PC-3 (cell line): Measurements from ENCODE around the gene NUDT10. TPM values are rescaled to one million over a fixed set of nuclear protein-coding genes. Genes with fewer than 3 reads are reported as not detected.

Experiments used
- ATAC-seq: fragments of 200-7000 bp; cut with Tn5 transposase; 2 replicates; pipeline ENCODE4 v1.9.1; 2020; ENCODE audit warnings: mild to moderate bottlenecking, moderate library complexity
- Bru-seq: library from RNA; stranded (reverse); fragments of 400-500 nt; gene quantifications from one replicate; lab custom pipeline; 2021; lab: Mats Ljungman, UMichigan
- BruChase-seq, 2 experiments: library from RNA; stranded (reverse); fragments of 400-500 nt; gene quantifications; one replicate each; lab custom pipeline; 2021; lab: Mats Ljungman, UMichigan
- BruUV-seq: library from RNA; stranded (reverse); fragments of 400-500 nt; replicated peaks from 2 replicates; lab custom pipeline; 2021; lab: Mats Ljungman, UMichigan
- CTCF ChIA-PET: fragments of 300-600 bp; sonication (Branson Sonifier 250); formaldehyde crosslinking; loops from one replicate; lab custom pipeline; 2022; ENCODE audit warnings: antibody characterized with exemption; lab: Charles Lee
- POLR2A ChIA-PET: fragments of 300-600 bp; sonication (Branson Sonifier 250); formaldehyde crosslinking; loops from one replicate; lab custom pipeline; 2022; ENCODE audit warnings: antibody characterized with exemption; ENCODE audit not compliant: unreplicated experiment; lab: Charles Lee
- DNase-seq: peaks from one replicate; pipeline ENCODE4 v3.0.0-alpha.2; 2015
- H2AFZ ChIP-seq: fragments of 300-600 bp; sonication (generic); 2 replicates; pipeline ENCODE4 v1.6.0; 2016; ENCODE audit warnings: antibody characterized with exemption, low read length
- H3F3A ChIP-seq: fragments of 300-600 bp; sonication (generic); one replicate; pipeline ENCODE4 v1.6.0; 2017; ENCODE audit warnings: antibody characterized with exemption, low read length, control low read depth, mild to moderate bottlenecking; ENCODE audit not compliant: unreplicated experiment
- H3K27ac ChIP-seq: fragments of 300-600 bp; sonication (generic); 2 replicates; pipeline ENCODE4 v1.5.1; 2016; ENCODE audit warnings: mild to moderate bottlenecking, low read length
- H3K27me3 ChIP-seq: fragments of 300-600 bp; sonication (generic); 2 replicates; pipeline ENCODE4 v1.6.1; 2016; ENCODE audit warnings: low read length, mixed read lengths
- H3K36me3 ChIP-seq: fragments of 300-600 bp; sonication (generic); 2 replicates; pipeline ENCODE4 v1.6.1; 2016; ENCODE audit warnings: low read depth, mixed run types, low read length, mixed read lengths
- H3K4me1 ChIP-seq: fragments of 300-600 bp; sonication (generic); 2 replicates; pipeline ENCODE4 v1.5.1; 2016; ENCODE audit warnings: low read length; ENCODE audit not compliant: insufficient read depth
- H3K4me2 ChIP-seq: fragments of 300-600 bp; sonication (generic); 2 replicates; pipeline ENCODE4 v1.6.0; 2016; ENCODE audit warnings: low read length
- H3K4me3 ChIP-seq: fragments of 300-600 bp; sonication (generic); 2 replicates; pipeline ENCODE4 v1.5.1; 2016; ENCODE audit warnings: mild to moderate bottlenecking, low read length, mixed read lengths
- H3K79me2 ChIP-seq: fragments of 300-600 bp; sonication (generic); 2 replicates; pipeline ENCODE4 v1.6.1; 2017; ENCODE audit warnings: low read length, mixed read lengths
- H3K9ac ChIP-seq: fragments of 300-600 bp; sonication (generic); 2 replicates; pipeline ENCODE4 v1.6.0; 2016; ENCODE audit warnings: mild to moderate bottlenecking, low read length
- H3K9me2 ChIP-seq: fragments of 300-600 bp; sonication (generic); replicated peaks from 2 replicates; pipeline ENCODE4 v1.6.1; 2016; ENCODE audit warnings: mixed run types, low read length, mixed read lengths
- H3K9me3 ChIP-seq: fragments of 300-600 bp; sonication (generic); 2 replicates; pipeline ENCODE4 v1.6.1; 2016; ENCODE audit warnings: low read length, mixed read lengths
- H4K20me1 ChIP-seq: fragments of 300-600 bp; sonication (generic); 2 replicates; pipeline ENCODE4 v1.6.1; 2016; ENCODE audit warnings: low read length, mixed read lengths
- EZH2 ChIP-seq: fragments of 300-600 bp; sonication (generic); IDR thresholded peaks from one replicate; pipeline ENCODE4 v1.6.1; 2017; ENCODE audit warnings: antibody characterized with exemption, mild to moderate bottlenecking, low read length; ENCODE audit not compliant: unreplicated experiment
- EZH2phosphoT487 ChIP-seq: fragments of 300-600 bp; sonication (generic); IDR thresholded peaks from 2 replicates; pipeline ENCODE4 v1.6.1; 2018; ENCODE audit warnings: mild to moderate bottlenecking, antibody characterized with exemption, low read length, borderline replicate concordance
- intact Hi-C: fragments of 100-400 bp; cut with micrococcal nuclease; formaldehyde crosslinking; loops from 2 replicates; pipeline ENCODE4 v1.9.0; 2023
- long read RNA-seq: library from polyadenylated mRNA; unstranded; transcript quantifications from one replicate; pipeline ENCODE4 v2.0.0, GENCODE V29; 2021; ENCODE audit not compliant: unreplicated experiment
- total RNA-seq: library from RNA; depleted of rRNA; stranded (reverse); fragments of >200 nt; gene quantifications from 2 replicates; pipeline ENCODE4 v1.2.3, GENCODE V29; 2014; rRNA removed
- TF ChIP-seq, protein P1 (sequence below): fragments of 300-600 bp; sonication (generic); conservative IDR thresholded peaks from 2 replicates; pipeline ENCODE4 v1.5.1; 2017; ENCODE audit warnings: antibody characterized with exemption, low read depth, mild to moderate bottlenecking, low read length

NUDT10 gene
- total RNA-seq (0.22 and 0.40 TPM in 2 replicates), Bru-seq, nascent RNA (not detected), BruChase-seq, experiment 1, labeled RNA remaining after a 6-hour chase (percentile 15 among the genes with signal in this experiment), BruChase-seq, experiment 2, labeled RNA remaining after a 2-hour chase (percentile 10 among the genes with signal in this experiment)
- long read RNA-seq: 0 reads

DNA sequence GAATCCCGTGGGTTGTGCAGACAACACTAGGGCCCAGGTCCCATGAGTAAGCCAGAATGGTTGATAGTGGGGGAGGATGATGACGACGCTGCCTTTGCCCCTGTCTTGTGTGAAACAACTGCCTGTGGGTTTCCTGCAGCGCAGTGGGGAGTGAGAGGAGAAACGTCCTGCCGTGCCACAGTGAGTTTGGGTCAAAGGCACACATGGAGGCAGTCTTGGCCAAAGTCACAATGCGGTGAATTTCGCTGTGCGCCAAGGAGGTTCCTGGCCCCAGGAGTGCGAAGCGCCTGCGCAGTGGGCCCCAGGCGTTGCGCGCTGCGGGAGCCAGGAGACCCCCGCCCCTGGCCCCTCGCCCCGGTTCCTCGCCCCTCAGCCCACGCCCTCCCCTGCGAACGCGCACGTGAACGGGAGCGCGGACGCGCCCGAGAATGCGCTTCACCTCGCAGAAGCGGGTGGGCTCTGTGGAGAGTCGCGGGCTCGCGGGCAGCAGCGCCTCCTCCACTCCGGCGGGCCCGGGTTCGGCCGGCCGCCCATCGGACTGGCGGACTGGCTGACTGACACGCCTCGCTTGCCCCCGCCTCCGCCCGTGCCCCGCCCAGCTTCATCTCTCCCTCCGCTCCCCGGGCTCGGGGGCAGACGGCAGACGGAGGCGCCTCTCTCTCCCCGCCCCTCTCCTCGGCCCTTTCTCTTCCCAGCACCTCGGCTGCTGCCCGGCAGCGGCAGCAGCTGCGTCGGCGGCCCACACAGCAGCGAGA lies at the start of gene NUDT10:
NUDT10 (plus strand) TSS at position 635 of the 755 bp plus-strand sequence. CDS start 144 bp downstream, outside the sequence.
- no peak within 1 kb of the TSS for H3K27ac ChIP-seq
- intact Hi-C loops: no loop called here
- no peaks in the 10 kb centered on the region for H3K36me3 ChIP-seq
- H3K27me3 ChIP-seq: peaks cover 5% of the 10 kb centered on the region; the same call in 1 of the 2 replicates
- BruUV-seq: no TSS peak
- H3K9me2 ChIP-seq: no peaks in the 10 kb centered on the region
- H3F3A ChIP-seq: no peaks in the 10 kb centered on the region
- H3K4me1 ChIP-seq: no peaks in the 10 kb centered on the region
- no peak within 1 kb of the TSS for H3K4me3 ChIP-seq
- ATAC-seq (no peak), DNase-seq (no peak)
- POLR2A ChIA-PET: no interaction called here
- TF ChIP-seq EZH2phosphoT487: no peak
- no peaks in the 10 kb centered on the region for H3K9me3 ChIP-seq
- no peak within 1 kb of the TSS for H3K9ac ChIP-seq
- CTCF ChIA-PET: no interaction called here
- H3K79me2 ChIP-seq: no peaks in the 10 kb centered on the region
- H2AFZ ChIP-seq: no peak within 1 kb of the TSS
- H4K20me1 ChIP-seq: no peaks in the 10 kb centered on the region
- H3K4me2 ChIP-seq: peak within 1 kb of the TSS; percentile 44; the same call in 1 of the 2 replicates

DNA sequence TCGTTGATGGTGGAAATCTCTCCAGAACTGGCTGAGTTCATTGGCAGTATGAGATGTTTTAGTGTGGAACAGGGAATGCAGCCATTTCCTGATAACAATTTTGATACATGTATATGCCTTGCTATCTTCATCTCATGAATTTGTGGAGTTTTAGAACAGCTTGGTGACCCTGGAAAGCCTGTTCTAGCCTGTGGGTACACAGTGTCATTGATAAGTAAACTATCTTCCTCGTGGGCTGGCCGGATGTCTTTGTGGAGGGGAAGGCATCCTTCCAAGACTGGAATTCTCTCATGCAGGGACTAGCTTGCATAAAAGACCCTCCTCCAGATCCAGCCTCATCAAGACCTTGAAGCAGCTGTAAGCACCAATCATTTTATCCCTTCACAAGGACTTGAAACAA lies 40.2 kb upstream of the NUDT10 start:
- TF ChIP-seq EZH2phosphoT487: no peak
- no peak overlapping the region for H2AFZ ChIP-seq
- no peak overlapping the region for H3K9ac ChIP-seq
- H3K36me3 ChIP-seq: no peaks in the 10 kb centered on the region
- H3K4me3 ChIP-seq: no peak overlapping the region
- H3F3A ChIP-seq: no peaks in the 10 kb centered on the region
- H3K4me1 ChIP-seq: no peaks in the 10 kb centered on the region
- intact Hi-C loops: no loop called here
- no peaks in the 10 kb centered on the region for H3K79me2 ChIP-seq
- H3K9me3 ChIP-seq: no peaks in the 10 kb centered on the region
- DNase-seq: no peak
- no peaks in the 10 kb centered on the region for H3K9me2 ChIP-seq
- ChIA-PET CTCF (no interaction called here), POLR2A (no interaction called here)
- no peak overlapping the region for H3K27ac ChIP-seq
- H4K20me1 ChIP-seq: no peaks in the 10 kb centered on the region
- no peaks in the 10 kb centered on the region for H3K27me3 ChIP-seq
- BruUV-seq: no TSS peak
- no peak overlapping the region for H3K4me2 ChIP-seq
- no peak for ATAC-seq

DNA sequence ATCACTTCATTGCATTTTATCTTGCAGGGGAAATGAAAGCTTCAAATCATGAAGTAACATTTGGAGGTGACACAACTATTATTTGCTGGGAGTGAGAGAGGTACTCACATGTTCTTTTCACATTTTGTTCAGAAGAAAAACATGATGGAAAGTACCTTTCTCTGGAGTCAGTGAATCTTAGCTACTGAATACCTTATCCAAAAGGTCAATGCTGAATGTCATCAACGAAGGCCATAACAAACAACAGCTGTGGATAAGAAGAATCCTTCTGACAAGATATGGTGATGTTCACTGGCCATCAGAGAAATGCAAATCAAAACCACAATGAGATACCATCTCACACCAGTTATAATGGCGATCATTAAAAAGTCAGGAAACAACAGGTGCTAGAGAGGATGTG lies 36.5 kb upstream of the NUDT10 start:
- H3K4me2 ChIP-seq: no peak overlapping the region
- no peak overlapping the region for H3K9ac ChIP-seq
- DNase-seq: no peak
- no peak for ATAC-seq
- H3K79me2 ChIP-seq: no peaks in the 10 kb centered on the region
- intact Hi-C loops: no loop called here
- no peaks in the 10 kb centered on the region for H3K4me1 ChIP-seq
- no peak overlapping the region for H2AFZ ChIP-seq
- no TSS peak for BruUV-seq
- no peak overlapping the region for H3K4me3 ChIP-seq
- no peaks in the 10 kb centered on the region for H3K36me3 ChIP-seq
- H3F3A ChIP-seq: no peaks in the 10 kb centered on the region
- CTCF ChIA-PET: no interaction called here
- POLR2A ChIA-PET: no interaction called here
- H3K27ac ChIP-seq: no peak overlapping the region
- no peaks in the 10 kb centered on the region for H3K27me3 ChIP-seq
- TF ChIP-seq EZH2phosphoT487: no peak
- TF ChIP-seq, protein P1, sequence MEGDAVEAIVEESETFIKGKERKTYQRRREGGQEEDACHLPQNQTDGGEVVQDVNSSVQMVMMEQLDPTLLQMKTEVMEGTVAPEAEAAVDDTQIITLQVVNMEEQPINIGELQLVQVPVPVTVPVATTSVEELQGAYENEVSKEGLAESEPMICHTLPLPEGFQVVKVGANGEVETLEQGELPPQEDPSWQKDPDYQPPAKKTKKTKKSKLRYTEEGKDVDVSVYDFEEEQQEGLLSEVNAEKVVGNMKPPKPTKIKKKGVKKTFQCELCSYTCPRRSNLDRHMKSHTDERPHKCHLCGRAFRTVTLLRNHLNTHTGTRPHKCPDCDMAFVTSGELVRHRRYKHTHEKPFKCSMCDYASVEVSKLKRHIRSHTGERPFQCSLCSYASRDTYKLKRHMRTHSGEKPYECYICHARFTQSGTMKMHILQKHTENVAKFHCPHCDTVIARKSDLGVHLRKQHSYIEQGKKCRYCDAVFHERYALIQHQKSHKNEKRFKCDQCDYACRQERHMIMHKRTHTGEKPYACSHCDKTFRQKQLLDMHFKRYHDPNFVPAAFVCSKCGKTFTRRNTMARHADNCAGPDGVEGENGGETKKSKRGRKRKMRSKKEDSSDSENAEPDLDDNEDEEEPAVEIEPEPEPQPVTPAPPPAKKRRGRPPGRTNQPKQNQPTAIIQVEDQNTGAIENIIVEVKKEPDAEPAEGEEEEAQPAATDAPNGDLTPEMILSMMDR: no peak
- TF ChIP-seq EZH2: no peak
- no peaks in the 10 kb centered on the region for H3K9me3 ChIP-seq
- H4K20me1 ChIP-seq: no peaks in the 10 kb centered on the region
- no peaks in the 10 kb centered on the region for H3K9me2 ChIP-seq
